ENCODE results near the gene PLA2G5. TPM values are rescaled to one million over a fixed set of nuclear protein-coding genes. Genes with fewer than 3 reads are reported as not detected.

Gene PLA2G5
- total RNA-seq, 1 experiment from 2014 or later, result not detected

DNA sequence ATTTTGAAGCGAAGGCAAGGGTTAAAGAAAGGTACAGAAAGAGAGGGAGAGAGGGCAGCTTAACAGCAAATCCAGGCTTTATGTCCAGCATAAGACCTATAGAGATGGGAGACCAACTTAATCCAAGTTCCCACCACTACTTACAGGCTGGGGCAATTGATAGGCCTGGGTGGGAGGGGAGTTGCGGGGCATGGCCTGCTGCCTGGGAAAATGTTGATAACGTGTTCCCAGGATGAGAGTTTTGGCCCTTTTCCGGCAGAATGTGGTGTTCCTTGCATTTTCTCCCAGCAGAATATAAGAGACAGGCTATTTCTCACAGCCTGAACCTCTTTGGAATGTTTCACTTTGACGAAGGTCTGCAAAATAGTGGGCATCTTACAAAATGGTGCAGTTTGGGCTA is 34.9 kb upstream of the PLA2G5 start:
- ChIA-PET CTCF (no interaction called here), POLR2A (ENCODE audit: unreplicated experiment) (no interaction called here)
- ATAC-seq, result no peak

DNA sequence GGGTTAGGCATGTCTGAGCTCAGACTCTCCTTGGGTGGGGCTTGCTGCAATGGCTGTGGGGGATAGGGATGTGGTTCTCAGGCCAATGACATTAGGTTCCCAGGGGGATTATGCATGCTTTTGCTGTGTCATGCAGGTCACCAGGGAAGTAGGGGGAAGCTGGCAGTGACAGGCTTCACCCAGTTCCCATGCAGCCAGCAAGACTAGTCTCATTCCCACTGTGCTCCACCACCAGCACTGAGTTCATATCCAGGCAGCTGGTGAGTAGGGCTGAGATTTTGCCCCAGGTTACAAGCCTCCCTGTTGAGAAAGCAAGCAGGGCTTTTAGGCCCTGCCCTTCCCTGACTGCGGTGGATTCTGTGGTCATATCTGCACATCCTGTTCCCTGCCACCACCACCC is 32.1 kb upstream of the PLA2G5 start:
- Histone ChIP-seq H2AFZ (ENCODE audit: low read length) (no peak overlapping the region), H3K27me3 (ENCODE audit: low read length) (0 out of 2 replicates have a peak, but pooled peaks cover 2% of the 10 kb centered on the region), H3K9me2 (replicated peaks; ENCODE audit: low read length) (no peaks in the 10 kb centered on the region), H3K79me2 (ENCODE audit: low read length) (no peaks in the 10 kb centered on the region), H3F3A (ENCODE audit: low read length, unreplicated experiment) (no peaks in the 10 kb centered on the region), H3K4me1 (ENCODE audit: insufficient read depth, low read length) (no peaks in the 10 kb centered on the region), H3K27ac (ENCODE audit: low read length) (no peak overlapping the region), H4K20me1 (ENCODE audit: low read length) (no peaks in the 10 kb centered on the region), H3K4me3 (ENCODE audit: low read length) (no peak overlapping the region), H3K4me2 (ENCODE audit: low read length) (no peak overlapping the region), H3K9ac (ENCODE audit: low read length) (no peak overlapping the region), H3K36me3 (ENCODE audit: low read depth, low read length) (no peaks in the 10 kb centered on the region), H3K9me3 (ENCODE audit: low read length) (no peaks in the 10 kb centered on the region)
- DNase-seq, result peak; percentile 29
- ATAC-seq, result no peak
- POLR2A ChIA-PET (ENCODE audit: unreplicated experiment), result no interaction called here
- TF ChIP-seq CTCF (conservative IDR thresholded peaks at IDR 0.05; ENCODE audit: low read depth, low read length) (no peak), EZH2phosphoT487 (IDR thresholded peaks at IDR 0.05; ENCODE audit: borderline replicate concordance, low read length) (no peak), EZH2 (IDR thresholded peaks at IDR 0.05; ENCODE audit: low read length, unreplicated experiment) (no peak)
- no TSS peak for BruUV-seq (replicated peaks)
- intact Hi-C loops (cut with micrococcal nuclease), result no loop called here
- CTCF ChIA-PET, result no interaction called here

More for the DNA sequence above, 34.9 kb upstream of the PLA2G5 start:
- no peak overlapping the region for H3K4me2 ChIP-seq (ENCODE audit: low read length)
- no peak overlapping the region for H3K4me3 ChIP-seq (ENCODE audit: low read length)
- intact Hi-C loops (cut with micrococcal nuclease), result no loop called here
- DNase-seq, result no peak
- no peak overlapping the region for H3K9ac ChIP-seq (ENCODE audit: low read length)
- H3K79me2 ChIP-seq (ENCODE audit: low read length), result no peaks in the 10 kb centered on the region
- BruUV-seq (replicated peaks), result no TSS peak
- H3K4me1 ChIP-seq (ENCODE audit: insufficient read depth, low read length), result no peaks in the 10 kb centered on the region
- H3K27me3 ChIP-seq (ENCODE audit: low read length), result 0 out of 2 replicates have a peak, but pooled peaks cover 2% of the 10 kb centered on the region
- no peaks in the 10 kb centered on the region for H3K36me3 ChIP-seq (ENCODE audit: low read depth, low read length)
- no peaks in the 10 kb centered on the region for H3K9me3 ChIP-seq (ENCODE audit: low read length)
- no peak overlapping the region for H3K27ac ChIP-seq (ENCODE audit: low read length)
- H3K9me2 ChIP-seq (replicated peaks; ENCODE audit: low read length), result no peaks in the 10 kb centered on the region
- no peaks in the 10 kb centered on the region for H4K20me1 ChIP-seq (ENCODE audit: low read length)
- H2AFZ ChIP-seq (ENCODE audit: low read length), result no peak overlapping the region
- no peaks in the 10 kb centered on the region for H3F3A ChIP-seq (ENCODE audit: low read length, unreplicated experiment)
- TF ChIP-seq EZH2 (IDR thresholded peaks at IDR 0.05; ENCODE audit: low read length, unreplicated experiment), result no peak
- no peak for TF ChIP-seq EZH2phosphoT487 (IDR thresholded peaks at IDR 0.05; ENCODE audit: borderline replicate concordance, low read length)
- no peak for TF ChIP-seq CTCF (conservative IDR thresholded peaks at IDR 0.05; ENCODE audit: low read depth, low read length)

- ATAC-seq, result no peak
- intact Hi-C loops (cut with micrococcal nuclease), result no loop called here
- ChIA-PET CTCF (no interaction called here), POLR2A (ENCODE audit: unreplicated experiment) (no interaction called here)
- Histone ChIP-seq H3K9me3 (ENCODE audit: low read length) (peaks cover 14% of the 10 kb centered on the region), H3K4me2 (ENCODE audit: low read length) (no peak overlapping the region), H2AFZ (ENCODE audit: low read length) (no peak overlapping the region), H3K9ac (ENCODE audit: low read length) (no peak overlapping the region), H4K20me1 (ENCODE audit: low read length) (no peaks in the 10 kb centered on the region), H3K4me1 (ENCODE audit: insufficient read depth, low read length) (no peaks in the 10 kb centered on the region), H3K9me2 (replicated peaks; ENCODE audit: low read length) (no peaks in the 10 kb centered on the region), H3K4me3 (ENCODE audit: low read length) (no peak overlapping the region), H3K27me3 (ENCODE audit: low read length) (no peaks in the 10 kb centered on the region), H3F3A (ENCODE audit: low read length, unreplicated experiment) (no peaks in the 10 kb centered on the region), H3K36me3 (ENCODE audit: low read depth, low read length) (no peaks in the 10 kb centered on the region), H3K27ac (ENCODE audit: low read length) (no peak overlapping the region), H3K79me2 (ENCODE audit: low read length) (no peaks in the 10 kb centered on the region)
- no peak for TF ChIP-seq EZH2phosphoT487 (IDR thresholded peaks at IDR 0.05; ENCODE audit: borderline replicate concordance, low read length)
- BruUV-seq (replicated peaks), result no TSS peak
- no peak for DNase-seq
These were observed 22.9 kb upstream of the PLA2G5 start for GRCh38 chr1:20047096-20047495.
